GM19023 (cell line): Measurements from ENCODE around the gene PBX3.

Experiments
- ATAC-seq: cut with Tn5 transposase; IDR thresholded peaks from one replicate; pipeline ENCODE4 v1.9.1; 2021; ENCODE audit warnings: mild to moderate bottlenecking, moderate library complexity; ENCODE audit not compliant: unreplicated experiment

PBX3 gene

DNA sequence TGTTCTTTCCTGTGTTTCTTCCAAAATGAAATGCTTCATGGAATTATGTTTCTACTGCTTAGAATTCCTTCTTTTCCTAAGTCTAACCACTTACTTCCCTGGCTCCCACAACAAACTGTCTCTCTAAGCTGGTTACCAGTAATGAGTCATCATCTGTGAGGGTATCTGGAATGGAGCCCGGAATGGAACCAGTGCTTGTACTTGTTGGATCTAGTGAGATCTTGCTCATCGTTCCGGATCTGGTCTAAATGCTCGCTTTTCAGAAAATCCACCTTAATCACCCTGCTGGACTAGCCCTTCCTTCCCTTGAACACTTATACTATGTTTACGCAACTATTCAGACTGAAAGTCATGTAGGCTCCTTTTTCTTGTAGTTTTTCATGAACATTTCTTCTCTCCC, 184.8 kb downstream of the PBX3 start:
- ATAC-seq: no peak

DNA sequence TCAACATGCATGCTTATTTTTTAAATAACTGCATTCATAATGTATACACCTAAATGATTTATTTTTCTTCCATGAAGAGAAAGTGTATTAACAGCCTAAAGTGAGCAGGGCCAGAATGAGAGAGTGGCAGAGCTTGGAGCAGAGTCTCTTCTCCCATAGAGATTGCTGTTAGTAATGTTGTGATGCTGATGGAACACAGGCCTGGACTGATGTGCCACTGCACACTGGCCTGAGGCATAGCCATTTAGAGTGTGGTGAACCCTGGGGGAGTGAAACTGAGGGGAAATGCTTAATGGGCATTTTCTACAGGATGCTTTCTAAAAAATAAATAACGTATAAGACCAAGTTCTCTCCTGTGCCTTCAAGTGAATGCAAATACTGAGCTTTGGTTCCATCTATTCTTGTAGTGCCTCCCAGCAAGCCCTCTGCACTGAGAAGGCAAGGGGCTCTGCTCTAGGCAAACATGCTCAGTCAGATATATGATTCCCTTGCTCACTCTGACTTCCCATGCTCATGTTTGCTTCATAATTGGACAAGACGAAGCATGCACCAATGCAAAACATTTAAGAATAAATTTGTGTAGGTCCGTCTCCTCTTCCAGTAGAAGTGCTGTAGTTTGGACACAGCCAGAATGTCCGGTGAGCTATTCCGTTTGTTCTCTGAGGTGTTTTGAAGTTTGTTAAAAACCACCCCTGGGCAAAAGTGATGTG, 185.7 kb downstream of the PBX3 start:
- no peak for ATAC-seq

DNA sequence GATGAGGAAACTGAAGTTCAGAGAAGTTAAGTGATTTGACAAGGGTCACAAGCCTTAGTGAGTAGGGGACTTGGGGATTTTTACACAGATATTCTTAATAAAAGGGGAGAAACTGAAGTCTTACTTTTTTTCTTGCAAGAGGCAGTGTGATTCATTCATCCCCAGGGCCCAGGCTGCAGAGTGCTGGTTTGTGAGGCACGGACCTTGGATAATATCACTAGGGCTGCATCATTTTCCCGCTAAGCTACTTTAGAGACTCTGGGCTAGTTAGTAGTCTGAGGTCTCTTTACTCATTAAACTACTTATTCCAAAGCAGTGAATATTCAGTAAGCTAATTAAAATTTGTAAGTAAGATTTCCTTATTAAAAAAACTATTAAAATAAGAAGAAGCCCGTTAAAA, 195.0 kb downstream of the PBX3 start:
- no peak for ATAC-seq

DNA sequence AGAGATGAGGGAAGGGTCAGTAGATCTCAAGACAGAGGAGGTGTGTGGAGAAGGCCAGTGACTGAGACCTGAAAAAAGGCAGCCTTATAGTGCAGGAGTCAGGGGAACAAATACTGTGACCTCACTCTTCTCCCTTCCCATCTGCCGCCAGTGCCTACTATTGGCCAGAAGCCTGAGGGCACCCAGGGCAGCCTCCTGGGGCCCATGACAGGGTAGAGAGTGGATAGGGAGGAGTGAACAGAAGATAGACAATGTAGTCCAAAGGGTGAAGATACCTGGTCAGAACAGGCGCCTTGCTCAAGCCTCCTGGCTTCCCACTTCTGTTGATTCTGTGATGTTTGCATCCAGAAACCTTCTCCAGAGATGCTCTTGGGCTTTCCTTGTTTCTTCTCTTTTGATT, 196.7 kb downstream of the PBX3 start:
- no peak for ATAC-seq

DNA sequence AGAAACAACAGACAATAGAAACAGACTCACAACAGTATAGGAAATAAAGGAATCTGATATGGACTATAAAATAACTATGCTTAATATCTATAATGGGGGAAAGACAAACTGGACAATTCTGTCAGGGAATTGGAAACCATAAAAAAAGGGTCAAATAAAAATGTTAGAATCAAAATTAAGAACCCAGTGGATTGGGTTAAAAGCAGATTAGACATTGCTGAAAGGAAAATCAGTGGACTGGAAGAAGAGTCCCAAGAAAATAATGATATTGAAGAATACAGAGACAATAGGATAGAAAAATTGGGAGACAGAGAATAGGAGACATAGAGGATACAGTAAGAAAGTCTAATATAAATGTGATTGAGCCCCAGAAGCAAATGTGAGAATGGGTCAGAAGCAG, 199.2 kb downstream of the PBX3 start:
- no peak for ATAC-seq

DNA sequence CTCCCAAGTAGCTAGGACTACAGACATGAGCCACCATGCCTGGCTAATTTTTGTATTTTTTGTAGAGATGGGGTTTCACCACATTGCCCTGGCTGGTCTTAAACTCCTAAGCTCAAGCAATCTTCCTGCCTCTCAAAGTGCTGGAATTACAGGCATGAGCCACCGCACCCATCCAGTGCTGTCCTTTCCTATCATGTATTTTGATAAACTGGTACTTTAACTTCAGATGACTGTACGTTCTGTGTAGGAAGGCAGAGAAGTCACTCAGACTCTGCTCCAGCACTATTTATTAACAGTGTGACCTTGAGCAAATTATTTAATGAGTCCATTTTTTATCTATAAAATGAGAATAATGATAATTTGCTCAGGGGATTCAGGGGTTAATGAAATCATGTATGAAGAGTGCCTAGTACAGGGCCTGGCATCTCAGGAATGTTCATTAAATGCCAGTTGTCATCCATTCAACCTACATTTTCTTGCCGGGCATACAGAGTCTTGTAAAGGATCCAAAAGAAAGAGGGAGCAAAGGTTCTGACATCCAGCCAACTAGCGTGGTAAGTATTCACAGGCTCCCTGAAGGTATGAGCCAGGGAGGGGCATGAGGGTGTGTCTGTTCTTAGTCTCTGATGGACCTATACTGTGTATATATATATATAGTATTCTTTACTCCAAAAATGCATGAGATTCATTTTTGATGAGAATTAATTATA, 201.9 kb downstream of the PBX3 start:
- ATAC-seq: no peak

DNA sequence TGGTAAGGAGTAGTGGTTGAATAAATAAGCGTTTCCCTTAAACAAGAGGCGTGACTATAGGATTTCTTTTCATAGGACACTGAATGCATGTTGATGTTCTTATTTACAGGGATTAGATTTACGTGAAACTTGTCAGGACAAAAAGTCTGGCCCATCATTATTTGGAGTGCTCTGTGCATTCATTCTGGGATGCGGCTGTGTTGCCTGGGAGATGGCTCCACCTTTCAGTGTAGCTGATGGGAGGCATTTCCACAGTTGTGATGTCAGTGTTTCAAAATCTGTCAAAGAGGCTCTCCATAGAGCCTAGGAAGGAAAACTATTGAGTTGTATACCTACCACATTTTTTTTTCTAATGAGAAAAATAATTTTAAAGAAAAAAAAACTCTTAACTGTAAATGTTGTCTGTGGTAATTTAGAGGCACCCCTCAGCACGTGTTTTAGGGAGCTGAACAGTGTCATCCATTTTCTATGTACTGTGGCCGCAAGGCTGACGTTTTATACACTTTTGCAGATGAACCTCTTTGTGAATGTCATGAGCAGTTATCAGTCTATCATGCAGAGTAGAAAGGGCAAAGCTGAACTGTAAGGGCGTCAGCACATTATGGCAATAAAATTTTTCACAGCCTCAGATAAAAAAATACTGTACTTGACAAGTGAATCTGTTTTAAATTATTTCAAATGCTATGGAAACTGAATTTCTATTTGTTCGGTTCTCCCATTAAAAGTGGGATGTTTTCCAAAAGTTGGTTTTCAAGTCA, 202.7 kb downstream of the PBX3 start:
- no peak for ATAC-seq

DNA sequence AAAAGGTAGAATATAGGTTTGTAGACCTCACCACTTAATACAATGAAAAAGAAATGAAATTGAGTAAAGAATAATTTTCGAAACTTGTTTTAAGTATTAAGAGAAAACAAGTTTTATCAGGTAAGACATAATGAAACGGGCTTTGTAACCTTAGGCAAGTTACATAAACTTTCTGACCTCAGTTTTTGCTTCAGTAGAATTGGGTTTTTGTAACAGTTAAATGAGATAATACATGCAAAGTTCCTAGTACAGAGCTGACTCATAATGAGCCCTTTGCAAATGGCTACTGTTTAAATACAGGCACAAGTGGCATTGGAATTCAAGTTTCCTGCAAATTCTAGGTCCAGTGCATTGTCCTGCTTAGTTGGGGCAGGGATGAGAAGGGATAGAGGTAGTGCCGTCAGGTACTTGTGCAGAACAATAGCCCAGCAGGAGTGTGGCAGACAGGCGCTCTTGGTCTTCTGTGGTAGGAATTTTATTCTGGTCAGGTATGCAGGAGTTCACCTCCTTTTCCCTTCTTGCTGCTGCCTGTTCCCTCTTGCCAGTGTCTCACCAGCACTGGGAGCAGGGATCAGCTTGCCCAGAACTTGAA, 203.8 kb downstream of the PBX3 start:
- no peak for ATAC-seq

DNA sequence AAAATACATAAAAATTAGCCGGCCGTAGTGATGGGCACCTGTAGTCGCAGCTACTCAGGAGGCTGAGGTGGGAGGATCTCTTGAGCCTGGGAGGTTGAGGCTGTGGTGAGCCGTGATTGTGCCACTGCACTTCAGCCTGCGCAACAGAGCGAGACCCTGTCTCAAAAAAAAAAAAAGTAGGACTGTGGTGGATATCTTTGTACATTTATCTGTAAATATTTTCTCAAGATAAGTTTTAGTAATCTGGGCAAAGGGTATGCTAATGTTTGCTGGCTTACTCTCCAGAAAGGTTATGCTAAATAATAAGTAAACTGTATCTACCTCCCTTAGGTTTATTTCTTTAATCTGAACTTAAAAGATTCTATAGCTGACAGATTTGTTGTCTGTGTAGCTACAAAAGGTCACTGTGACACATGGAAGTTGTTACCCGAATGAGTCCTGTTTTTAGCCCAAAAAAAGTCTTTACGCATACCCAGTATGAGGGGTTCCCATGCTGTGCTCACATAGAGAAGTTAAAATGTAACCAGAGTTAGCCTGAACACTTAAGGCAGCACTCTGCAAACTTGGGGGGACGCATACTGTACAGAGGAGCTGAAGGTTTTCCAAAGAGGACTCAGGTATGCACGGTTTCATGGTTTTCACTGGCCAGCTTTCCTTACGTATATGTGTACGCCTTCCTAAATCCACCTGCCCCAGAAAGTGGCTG, 206.3 kb downstream of the PBX3 start:
- no peak for ATAC-seq

DNA sequence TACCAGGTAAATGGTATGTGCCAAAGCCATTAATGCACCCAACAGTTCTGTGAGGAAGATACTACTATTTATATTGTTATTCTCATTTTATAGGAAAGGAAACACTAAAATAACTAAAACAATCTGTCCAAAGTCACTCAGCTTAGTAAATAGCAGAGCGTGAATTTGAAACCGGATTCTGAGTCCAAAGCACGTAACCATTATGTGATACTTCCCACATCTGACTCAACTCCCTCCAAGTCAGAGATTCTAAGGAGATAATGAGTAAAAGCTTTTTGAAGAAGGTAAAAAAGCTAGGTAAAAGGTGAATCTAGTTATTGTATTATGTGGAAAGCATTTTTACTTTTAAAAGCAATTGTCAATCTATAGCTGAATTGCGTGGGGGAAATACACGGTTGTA, 208.9 kb downstream of the PBX3 start:
- ATAC-seq: no peak

DNA sequence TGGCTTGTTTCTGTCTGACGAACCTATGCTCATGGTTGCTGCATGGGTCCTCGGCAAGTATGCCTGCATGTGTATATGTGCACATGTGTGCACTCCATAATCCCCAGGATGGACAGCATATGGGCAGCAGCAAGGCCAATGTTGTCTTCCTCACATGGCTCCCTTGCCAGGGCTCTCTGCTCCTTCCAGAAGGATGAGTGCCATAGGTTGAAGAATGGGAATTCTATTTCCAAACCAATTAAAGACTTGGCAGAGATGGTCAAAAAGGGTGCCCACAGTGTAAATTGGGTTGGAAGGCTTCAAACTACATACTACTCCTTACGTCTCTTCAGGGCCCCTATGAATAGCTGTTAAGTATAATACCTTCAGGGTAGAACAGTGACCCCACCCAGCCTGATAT, 212.1 kb downstream of the PBX3 start:
- no peak for ATAC-seq

DNA sequence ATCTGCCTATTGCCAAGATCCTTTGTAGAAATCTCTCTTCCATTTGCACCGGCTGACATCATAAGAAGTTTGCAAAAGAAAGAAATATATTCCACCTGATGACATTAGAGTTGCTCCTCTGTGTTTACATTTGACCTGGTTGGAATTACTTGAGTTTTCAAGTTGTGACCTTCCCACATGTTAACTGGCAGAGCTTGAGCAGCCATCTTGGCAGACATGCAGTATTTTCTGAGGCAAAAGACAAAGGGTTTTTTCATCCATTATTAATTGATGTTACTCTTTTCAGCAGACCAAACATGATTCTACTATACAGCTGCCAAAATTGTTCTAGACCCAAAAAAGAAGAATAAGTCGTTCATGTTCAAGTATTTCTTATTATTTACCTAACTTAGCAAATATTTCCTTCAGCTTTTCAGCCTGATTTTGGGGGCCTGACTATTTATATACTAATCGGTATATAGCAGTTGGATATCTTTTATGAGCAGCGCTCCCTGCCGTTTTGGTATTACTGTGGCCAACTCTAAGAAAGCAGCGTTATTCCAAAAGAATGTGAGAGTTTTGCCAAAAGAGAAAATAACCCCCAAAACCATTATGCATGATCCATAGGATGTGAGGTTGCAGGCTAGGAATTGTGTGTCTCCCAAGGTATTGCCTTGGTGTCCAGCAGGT, 212.9 kb downstream of the PBX3 start:
- ATAC-seq: no peak

DNA sequence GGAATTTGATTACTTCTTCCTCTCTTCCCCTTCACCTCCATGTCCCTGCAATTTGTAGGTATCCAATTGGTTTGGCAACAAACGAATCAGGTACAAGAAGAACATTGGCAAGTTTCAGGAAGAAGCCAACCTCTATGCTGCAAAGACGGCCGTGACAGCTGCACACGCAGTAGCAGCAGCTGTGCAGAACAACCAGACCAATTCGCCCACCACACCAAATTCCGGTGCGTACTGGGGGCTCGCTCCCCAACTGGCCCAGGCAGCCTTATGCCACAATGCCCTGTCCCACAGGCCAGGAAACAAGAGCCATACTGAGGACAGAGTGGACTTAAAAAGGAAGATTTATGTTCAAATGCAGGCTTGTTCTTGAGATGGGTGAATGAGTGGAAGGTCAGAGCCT, 213.5 kb downstream of the PBX3 start:
- ATAC-seq: no peak

DNA sequence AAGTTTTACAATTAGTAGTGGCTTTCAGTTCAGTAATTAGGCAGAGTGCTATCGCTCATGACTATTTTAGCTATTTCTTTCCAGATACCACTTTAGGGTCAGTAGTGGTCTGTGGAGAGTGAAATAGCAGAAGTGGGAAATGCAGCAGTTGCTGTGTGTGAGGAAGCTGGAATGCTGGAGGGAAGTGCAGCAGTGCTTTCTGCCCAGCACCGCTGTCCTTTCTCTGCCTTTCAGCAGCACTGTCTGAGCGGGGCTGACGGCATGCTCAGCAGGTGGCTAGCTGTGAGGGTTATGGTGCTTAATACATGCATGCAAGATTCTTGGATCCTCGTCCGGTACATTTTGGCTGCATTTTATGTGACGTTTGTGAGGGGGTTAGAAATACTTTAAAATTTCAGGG, 213.9 kb downstream of the PBX3 start:
- ATAC-seq: no peak

DNA sequence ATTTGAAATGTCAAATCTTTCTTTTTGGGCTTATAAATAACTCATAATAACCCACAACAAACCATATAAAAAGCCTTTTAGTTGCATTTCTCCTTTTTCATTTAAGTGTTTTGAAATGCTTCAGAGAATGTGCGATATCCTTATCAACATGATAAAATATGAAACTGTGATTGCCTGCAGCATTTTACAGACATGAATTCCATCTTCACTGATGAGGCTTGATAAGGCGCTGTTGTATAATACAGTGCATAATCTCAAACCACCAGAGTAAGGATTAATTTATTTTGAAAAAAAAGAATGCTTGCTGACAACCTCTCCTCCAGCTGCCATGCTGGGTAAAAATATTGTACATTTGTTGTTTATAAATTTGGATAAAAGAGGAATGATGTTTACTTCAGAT, 216.8 kb downstream of the PBX3 start:
- ATAC-seq: no peak

DNA sequence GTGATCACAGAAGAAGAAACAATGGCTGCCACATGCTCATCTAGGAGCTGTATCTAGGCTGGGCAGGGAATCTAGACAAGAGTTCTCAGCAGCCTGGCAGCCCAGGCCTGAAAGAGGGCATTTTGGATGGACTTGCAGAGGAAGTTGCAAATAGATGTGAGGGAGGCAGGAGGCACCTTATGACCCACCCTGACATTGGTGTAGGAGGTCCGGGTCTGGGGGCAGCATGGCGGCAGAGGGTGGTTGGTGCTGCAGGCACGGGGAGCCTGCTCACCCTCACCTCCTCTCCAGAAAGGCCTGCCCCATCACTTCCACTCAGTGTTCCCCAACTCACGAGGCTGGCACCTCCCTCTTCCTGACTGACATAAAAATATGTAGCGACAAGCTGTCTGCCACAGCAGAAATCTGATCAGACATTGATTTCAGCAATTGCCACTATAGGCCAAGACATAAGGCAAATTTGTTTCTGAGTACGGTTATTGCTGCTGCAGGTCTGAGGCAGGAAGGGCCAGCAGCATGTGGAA, 217.6 kb downstream of the PBX3 start:
- ATAC-seq: no peak

DNA sequence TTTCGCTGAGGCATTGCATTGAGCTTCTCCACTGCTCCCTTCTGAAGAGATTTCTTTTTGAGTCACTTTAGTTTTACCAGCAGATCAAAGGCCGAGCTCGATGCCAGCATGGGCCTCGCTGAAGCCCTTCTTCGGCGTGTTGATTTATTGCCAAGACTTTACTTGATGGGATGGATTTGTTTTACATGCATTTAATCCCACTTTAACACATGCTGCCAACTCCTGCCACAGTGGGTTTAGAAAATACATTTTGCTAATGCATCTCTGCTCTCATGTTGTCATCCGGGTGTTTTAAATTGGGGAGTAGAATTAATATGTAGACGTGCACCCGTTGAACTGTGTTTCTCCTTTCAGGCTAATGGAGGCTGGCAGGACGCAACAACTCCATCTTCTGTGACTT, 218.3 kb downstream of the PBX3 start:
- no peak for ATAC-seq

DNA sequence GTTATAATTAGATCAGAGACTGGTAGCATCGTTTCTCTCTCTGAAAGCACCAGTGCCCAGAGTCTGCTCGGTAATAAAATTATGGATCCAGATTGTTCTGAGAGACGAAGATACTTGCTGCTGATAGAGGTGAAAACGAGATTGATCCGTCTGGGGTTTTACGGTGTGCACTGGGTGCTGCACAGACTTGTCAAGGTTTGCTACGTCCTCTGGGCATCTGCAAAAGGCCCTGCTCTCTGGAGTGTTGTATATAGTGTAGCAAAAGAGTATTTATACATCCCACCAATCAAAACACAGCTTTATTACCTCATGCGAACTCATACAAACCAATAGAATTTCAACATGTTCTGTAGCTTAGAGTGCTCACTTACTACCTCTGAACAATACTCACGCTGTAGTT, 219.3 kb downstream of the PBX3 start:
- no peak for ATAC-seq

DNA sequence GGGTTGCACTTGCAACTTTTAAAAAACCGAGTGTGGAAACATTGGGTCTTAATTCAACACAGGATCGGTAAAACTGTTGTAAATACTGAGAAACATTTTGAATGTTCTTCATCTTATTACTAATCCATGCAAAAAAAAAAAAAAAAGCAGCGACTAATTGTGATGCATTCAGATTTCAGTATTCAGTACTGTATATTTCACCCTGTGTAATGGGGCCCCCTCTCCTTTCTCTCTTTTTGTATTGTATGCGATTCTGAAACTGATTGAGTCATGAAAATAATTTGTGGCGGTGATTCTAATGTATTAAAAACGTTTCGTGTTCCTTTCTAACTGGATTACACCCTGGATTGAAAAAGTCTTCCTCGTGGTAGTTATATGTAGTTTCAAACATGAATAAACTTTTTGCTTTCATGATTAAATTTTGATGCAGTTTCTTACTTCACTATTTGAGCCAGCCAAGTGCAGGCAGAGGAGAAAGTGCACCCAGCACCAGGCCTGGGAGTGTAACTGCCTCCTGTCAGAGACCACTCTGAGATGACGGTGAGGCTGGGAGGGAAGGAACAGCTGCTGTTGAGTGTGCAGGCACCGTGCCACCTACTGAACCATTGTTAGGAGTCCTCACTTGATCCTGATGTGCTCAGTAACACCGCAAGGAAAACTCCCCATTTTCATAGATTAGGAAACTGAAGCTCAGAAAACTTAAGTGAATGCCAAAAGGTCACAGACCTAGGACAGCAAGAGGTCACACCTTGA, 220.0 kb downstream of the PBX3 start:
- no peak for ATAC-seq
